NCI-H2107 treated with DMSO at 0.1 percent for 48 hours (cell line): ENCODE data around the gene PCDHGB3.

Experiments
- DNase-seq: peaks from one replicate; lab custom pipeline; 2025; ENCODE audit not compliant: unreplicated experiment; lab: John Stamatoyannopoulos, UW

PCDHGB3 gene

DNA sequence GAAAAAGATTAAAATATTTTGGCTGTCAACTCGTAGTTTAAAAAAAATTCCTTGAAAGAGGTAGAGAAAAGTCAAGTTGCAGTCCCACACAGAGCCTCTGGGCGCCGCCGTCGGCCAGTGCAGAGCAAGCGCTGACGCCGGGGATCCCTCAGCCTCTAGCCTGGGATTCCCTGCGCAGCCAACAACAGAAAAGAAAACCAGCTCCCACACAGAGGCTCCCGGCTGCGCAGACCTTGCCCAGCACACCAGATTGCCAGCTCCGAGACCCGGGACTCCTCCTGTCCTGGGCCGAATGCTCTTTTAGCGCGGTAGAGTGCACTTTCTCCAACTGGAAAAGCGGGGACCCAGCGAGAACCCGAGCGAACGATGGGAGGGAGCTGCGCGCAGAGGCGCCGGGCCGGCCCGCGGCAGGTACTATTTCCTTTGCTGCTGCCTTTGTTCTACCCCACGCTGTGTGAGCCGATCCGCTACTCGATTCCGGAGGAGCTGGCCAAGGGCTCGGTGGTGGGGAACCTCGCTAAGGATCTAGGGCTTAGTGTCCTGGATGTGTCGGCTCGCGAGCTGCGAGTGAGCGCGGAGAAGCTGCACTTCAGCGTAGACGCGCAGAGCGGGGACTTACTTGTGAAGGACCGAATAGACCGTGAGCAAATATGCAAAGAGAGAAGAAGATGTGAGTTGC is 47.6 kb downstream of the PCDHGB3 start, which contains the start of gene PCDHGB7:
PCDHGB7 (plus strand) TSS at position 184 of the 679 bp plus-strand sequence; CDS start at position 367, 183 bp downstream.
- peak; percentile 68 for DNase-seq

DNA sequence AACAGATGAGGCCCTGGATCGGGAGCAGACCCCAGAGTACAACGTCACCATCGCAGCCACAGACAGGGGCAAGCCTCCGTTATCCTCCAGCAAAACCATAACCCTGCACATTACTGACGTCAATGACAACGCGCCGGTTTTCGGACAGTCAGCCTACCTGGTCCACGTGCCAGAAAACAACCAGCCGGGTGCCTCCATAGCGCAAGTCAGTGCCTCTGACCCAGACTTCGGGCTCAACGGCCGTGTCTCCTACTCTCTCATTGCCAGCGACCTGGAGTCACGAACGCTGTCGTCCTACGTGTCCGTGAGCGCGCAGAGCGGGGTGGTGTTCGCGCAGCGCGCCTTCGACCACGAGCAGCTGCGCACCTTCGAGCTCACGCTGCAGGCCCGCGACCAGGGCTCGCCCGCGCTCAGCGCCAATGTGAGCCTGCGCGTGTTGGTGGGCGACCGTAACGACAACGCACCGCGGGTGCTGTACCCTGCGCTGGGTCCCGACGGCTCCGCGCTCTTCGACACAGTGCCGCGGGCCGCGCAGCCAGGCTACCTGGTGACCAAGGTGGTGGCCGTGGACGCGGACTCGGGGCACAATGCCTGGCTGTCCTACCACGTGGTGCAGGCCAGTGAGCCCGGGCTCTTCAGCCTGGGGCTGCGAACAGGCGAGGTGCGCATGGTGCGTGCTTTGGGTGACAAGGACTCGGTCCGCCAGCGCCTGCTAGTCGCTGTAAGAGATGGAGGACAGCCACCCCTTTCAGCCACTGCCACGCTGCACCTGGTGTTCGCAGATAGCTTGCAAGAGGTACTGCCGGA is 49.2 kb downstream of the PCDHGB3 start:
- no peak for DNase-seq

GRCh38 chr5:141420855-141421488 is 50.9 kb downstream of the PCDHGB3 start, which contains the start of gene PCDHGA11:
PCDHGA11 (plus strand) TSS chr5:141421051; CDS start chr5:141421228, 177 bp downstream.
- no peak for DNase-seq

DNA sequence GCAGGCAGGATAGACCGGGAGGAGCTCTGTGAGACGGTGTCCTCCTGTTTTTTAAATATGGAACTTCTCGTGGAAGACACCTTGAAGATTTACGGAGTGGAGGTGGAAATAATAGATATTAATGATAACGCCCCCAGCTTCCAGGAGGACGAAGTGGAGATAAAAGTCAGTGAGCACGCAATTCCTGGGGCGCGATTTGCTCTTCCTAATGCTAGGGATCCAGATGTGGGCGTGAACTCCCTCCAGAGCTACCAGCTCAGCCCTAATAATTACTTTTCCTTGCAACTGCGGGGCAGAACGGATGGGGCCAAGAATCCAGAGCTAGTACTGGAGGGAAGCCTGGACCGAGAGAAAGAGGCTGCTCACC is 51.4 kb downstream of the PCDHGB3 start:
- DNase-seq = no peak
